CD4-positive, alpha-beta T cell treated with Interleukin-17A for 4 hours (primary cell): Measurements from ENCODE around the gene RAB3C.

Experiments
- DNase-seq: peaks from one replicate; pipeline ENCODE4 v3.0.0-alpha.2; 2020; ENCODE audit warnings: mixed read lengths

RAB3C gene

DNA sequence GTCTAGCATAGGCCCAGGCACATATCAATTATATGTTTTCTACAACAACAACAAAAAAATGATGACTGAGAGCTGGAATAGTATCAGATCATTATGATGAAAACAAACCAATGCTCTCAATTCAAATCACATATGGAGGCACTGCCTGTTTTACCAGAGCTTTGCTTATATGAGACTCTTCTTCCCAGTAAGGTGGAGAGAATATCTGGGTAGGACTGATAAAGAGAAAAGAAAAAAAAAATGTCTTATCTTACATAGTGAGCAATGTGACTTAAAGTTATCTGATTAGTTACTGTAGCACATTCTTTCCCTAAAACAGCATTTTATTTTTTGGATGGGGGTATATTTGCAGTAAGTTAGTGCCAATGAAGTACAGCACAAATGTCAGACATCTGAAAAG is 154.8 kb downstream of the RAB3C start:
- DNase-seq = no peak

DNA sequence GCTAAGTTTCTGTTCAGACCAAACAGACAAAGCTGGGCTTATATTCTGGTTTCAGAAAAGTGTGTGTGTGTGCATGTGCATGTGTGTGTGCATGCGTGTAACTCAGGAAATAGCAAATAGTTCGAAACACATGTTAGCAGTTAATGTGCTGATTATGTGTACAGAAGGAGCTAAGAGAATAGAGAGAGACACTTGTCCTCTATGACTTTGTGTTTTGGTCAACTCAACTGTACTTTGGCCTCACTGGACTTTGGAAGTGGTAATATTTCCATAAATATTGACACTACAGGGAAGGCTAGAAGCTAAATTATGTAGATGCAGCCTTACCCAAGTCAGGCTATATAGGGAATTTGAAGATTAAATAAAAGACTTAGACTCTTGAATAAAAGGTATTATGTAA is 155.5 kb downstream of the RAB3C start:
- no peak for DNase-seq

DNA sequence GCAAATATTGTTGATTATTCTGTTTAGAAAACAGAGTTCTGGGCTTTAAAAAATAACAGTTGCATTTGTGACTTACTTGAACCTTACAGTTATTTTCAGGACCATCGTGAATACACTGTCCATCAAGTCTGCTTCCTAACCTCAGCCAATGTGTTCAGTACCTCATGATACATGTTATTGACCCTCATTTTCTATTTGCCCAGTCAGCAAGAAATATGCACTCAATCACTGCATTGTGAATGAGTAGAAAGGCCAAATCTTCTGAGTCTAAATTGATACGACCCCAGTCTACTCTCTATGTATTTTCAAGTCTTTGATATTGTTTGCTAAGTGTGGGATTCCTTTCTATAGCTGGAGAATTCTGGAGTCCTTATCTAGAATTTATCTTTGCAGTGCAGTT is 156.2 kb downstream of the RAB3C start:
- DNase-seq = no peak

DNA sequence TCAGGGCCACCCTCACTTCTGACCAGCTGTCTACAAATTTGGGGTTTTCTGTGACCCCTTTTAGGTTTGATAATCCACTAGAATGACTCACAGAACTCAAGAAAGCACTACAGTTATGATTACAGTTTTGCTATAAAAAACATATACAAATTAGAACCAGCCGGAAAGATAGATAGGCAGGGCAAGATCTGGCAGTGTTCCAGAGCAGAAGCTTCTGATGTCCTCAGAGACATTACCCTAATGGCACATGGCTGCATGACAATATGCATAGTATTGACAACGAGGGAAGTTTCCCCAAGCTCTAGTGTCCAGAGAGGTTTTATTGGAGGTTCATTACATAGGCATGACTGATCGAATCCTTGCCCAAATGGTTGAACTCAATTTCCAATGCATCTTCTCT is 158.1 kb downstream of the RAB3C start:
- no peak for DNase-seq

DNA sequence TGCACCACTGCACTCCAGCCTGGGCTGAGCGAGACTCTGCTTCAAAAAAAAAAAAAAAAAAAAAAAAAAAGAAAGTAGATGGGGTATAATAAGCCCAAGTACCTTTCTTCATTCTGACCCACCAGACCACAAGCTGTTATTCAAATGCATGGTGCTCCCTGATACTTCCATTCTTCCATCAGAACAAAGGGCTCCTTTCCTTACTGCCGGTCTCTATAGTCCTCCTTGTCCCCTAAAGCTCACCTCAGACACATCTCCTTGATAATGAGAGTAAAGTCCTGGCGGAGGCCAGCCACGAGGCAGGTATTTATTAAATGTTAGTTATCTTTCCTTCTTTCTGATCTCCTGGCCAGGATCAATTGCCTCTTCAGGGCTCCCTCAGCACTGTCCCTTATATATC is 162.5 kb downstream of the RAB3C start:
- no peak for DNase-seq

DNA sequence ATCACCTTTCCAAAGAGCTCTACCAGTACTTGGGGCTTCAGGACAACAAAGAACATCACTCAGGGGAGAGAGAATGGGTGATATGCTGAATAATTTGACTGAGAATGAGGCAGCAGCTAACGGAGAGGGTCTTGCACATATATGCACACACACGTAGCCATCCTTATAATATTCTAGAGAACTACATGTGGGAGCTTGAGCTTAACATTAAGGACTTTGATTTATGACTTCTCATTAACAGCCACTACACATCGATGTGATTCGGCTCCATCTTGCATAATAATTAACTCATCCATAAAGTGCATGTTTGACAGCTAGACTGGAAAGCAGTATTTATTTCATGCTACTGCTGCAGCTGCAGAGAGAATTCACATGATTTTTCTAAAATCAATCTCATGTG is 163.4 kb downstream of the RAB3C start:
- no peak for DNase-seq

DNA sequence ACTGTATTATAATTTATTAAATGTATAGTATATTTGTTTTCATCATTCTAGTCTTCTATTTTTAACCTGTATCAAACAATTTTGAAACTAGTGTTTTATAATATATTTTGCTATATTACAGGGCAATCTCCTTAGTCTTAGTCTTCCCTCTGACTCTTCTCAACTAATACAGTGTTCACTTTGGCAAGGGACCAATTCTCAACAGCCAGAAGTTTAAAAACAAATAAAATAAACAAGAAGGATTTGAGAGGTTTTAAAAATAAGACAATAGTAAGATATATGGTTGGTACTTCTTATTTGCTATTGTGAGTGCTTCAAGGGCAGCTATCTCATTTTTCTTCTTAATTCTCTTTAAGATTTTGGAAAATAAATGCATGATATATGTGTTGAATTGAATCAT is 167.2 kb downstream of the RAB3C start:
- DNase-seq = no peak

DNA sequence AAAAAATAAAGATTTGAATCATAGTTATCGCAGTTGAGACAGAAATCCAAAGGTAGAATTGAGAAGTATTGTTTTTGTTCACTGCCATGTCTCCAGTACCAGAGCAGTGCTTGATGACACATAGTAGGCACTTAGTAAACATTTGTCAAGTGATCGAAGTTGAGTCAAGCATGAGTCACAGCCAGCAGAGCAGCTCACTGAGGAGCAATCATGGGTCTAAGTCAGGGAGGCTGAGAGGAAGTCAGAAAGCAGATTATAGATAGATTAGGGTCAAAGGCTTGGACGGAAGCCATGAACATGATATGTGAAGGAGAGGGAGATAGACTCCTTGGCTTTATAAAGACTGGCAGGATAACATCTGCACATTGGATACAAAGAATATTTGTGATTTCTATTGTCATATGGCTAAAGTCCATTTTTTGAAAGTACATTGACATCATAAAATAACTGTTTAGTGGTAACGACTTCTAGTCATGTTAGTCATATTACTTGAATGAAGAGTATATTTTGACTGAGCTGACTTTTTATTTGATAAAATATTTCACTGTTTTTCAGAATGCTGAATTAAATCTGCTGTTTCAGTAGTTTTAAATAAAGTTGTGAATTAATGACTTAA is 168.5 kb downstream of the RAB3C start:
- DNase-seq = no peak

DNA sequence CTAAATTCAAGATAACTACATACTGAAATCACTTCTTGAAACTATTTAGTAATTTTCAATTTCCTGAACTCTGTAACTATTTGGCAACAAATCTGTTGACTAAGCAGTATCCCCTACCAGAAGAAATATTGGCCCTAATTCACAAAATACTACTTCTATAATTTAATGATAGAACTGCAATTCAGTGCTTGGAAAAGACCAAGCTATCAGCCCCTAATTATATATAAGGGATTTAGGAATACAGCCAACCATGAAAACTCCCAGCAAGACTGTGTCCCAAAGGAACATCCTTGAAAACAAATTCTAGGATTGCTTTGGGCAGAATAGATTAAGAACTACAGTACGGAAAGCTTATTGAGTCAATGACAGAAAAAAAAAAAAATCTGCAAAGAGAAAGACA is 169.2 kb downstream of the RAB3C start:
- no peak for DNase-seq

DNA sequence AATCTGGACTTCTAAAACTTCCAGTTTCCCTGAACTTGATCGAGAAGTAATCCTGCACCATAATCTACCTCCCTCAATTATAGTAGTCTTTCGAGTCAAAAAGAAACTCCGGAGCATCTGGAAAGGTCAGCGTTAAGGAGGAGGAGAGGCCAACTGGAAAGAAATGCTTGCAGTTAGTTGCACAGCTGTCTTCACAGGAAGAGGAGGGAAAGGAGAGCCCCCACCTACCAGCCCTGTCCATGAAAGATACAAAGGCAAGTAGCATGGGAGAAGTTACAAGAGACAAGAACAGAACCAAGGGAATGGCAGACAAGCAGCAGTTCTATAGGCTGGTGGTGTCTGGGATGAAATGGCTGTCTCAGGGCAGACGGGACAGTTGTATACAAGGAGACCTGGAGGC is 170.6 kb downstream of the RAB3C start:
- no peak for DNase-seq

DNA sequence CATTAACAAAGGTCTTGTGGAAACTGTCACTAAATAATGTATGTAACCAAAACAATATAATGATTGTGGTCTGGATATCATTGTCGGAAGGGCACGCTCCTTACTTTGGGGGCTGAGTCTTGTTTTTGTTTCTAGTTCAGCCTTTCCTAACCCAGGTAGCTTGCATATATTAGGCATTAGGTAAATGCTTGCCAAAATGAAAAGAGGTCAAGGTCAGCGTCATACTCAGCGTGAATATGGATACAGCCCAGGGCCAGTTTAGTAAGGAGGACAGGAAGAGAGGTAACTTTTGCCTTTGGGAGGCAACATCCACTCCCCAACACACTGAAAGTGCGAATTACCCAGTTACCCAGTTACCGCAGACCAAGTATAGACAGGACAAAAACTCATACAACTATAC is 171.4 kb downstream of the RAB3C start:
- DNase-seq = no peak

DNA sequence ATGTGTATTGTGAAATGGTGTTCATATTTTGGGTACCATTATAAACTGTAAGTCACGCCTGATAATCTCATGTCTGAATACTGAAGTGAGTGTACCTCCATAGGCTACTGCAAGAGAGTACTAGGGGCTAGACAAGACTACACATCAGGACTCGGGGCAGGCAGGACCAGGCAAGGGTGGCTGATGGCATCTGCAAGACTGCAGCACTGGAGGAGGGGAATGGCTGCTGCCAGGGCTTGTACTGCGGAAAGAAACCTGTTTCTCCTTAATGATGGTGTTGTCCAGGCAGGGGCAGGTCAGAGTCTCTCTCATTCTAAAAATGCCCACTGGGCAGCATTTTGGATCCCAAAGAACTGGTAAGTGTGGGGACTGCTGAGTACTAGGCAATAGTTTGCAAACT is 172.5 kb downstream of the RAB3C start:
- DNase-seq = no peak

DNA sequence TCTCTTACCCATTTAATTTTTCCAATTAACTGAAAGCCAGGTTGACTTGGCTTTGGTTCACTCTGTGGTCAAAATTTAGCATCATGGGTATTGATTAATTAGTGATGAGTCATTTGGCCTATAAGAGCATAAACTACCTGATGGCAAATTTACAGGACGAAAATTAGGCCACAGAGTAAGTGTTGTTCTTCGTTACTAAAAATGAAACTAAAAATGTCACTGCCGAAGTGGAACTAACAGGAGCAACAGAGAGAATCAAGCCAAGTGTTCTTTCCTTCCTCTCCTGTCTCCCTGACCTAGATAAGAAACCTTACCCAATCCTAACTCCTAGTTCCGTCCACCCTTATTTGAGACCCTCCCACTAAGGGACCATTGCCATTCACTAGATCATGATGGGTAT is 176.9 kb downstream of the RAB3C start:
- no peak for DNase-seq

DNA sequence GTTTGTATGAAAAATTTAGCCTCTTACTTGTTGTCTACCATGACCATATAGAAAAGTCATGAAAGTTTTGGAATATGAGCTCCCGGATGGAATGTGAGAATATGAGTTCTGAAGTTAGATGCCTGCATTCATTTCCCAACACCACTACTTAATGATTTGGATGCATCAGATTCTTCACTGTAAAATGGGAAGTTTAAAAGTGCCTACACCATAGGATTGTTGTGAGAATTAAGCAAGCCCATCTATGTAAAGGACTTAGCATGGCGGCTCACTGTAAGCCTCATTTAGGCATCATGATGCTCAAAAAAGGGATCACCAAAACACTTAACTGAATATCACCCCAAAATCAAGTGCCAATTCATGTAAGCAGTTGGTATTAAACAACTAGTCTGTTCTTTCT is 177.3 kb downstream of the RAB3C start:
- no peak for DNase-seq

DNA sequence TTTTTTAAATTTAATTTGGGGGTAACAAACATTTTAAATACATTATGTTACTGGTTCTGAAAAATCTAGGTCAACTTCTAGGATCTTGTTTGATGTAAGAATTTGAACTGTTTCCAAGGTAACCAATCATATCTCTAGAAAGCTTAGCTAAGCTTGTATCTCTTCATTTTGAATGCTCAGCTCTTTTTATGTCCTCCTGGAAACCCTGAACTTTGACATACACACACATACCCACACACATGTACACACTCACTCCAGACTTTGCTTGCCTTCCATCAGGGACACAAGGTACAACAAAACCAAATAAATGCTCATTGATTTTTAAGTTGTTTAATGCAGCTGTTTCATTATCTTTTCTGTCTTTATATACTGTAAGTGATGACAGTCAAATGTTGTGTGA is 178.5 kb downstream of the RAB3C start:
- DNase-seq = no peak

DNA sequence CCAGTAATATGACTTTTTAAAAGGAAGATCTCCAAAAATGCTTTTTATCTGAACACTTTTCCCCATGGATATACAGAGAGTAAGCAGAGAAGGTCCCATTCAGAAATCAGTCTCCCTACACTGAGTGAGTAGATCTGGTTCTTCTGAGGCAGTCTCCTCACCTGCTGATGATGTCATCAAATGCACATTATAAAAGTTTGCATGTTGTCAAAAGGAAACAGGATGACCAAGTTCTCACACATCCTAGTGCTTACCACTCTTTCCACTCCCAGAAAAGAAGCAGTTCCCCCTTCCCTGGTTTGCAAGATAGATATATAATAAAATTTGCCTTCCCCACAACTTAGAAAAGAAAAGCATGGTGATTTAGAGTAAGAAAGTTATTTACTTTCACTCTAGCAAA is 180.5 kb downstream of the RAB3C start:
- DNase-seq = no peak

DNA sequence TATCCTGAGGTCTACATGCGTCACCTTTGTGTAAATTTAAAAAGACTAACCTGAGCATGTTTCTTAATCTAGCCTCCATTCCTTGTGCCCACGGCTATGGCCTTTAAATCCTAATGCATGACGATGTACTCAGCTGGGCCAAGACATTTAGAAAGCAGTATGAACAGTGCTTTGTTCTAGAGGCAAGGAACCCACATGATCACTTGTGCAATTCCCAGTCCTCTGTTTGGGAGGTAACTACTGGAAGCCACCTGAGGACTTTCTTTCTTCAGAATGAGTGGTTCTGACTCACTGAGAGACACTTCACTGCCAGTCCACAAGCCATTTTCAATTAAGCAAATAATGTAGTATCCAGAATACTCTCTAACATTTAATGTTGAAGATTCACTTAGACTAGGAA is 181.3 kb downstream of the RAB3C start:
- DNase-seq = no peak

DNA sequence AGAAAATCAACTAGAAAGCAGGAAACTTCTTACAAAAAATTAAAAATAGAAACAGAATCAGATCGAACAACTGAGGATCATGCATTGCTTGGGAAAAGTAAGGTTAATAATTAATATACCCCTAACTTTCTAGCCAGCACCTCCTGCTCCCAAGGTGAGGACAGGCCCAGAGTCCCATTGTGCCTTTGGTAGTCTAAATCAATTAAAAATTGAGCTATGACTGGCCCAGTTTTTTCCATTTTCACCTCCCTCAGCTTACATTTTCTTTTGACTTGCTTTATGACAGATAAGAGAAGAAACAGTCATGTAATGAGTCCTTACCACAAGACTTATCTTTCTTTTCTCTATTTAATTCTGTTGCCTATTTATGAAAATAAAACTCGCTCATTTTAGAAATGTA is 182.2 kb downstream of the RAB3C start:
- DNase-seq = no peak

DNA sequence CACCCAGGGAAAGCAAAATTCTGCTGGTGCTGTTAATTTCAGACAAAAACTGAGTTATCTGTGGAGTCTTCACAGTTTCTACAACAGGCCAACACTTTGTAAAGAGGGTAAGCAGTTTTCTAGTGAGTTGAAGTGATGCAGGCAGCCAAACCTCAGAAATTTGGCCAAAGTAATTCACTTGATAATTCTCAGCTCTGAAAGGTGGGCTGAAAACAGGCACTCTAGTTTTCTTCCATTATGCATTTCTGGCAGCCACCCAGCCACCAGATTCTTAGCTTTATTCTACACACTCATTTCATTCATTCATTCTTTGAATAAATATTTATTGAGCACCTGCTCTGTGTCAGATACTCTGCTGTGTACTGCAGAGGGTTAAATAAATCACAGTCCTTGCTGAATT is 184.2 kb downstream of the RAB3C start:
- DNase-seq = no peak

DNA sequence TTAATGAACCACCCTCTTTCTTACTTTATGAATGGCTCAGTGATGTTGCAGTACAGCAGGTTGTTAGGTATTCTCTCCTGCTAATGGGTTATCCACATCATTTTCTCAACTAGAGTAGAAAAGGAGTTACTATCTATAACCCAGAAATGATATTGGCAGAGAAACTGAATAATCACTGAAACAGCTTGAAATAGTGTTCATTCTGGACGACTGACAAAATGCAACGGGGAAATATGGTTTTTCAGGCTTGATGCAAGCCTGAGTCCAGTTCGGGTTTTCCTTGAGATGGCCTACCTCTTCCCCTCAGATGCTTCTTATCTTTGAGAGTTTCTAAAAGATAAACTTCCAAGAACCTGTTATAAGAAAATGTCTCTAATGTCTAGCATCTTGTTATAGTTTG is 187.3 kb downstream of the RAB3C start:
- DNase-seq = no peak

DNA sequence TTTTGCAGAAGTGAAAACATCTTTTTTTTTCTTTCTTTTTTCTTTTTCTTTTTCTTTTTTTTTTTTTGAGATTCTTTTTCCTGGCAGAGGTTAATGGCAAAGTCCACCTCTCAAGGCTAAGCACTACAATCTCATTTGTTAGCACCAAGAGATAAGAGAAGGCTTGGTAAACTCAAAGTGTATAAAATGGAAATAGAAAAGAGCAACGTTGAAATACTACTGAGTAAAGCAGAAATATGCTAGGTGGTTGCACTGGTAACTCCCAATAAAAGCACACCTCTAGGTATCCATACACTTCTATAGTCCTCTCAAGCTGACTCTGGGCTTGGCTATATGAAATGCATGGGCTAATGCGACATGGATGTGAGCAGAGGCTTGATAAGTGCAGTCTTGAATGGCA is 188.9 kb downstream of the RAB3C start:
- no peak for DNase-seq

DNA sequence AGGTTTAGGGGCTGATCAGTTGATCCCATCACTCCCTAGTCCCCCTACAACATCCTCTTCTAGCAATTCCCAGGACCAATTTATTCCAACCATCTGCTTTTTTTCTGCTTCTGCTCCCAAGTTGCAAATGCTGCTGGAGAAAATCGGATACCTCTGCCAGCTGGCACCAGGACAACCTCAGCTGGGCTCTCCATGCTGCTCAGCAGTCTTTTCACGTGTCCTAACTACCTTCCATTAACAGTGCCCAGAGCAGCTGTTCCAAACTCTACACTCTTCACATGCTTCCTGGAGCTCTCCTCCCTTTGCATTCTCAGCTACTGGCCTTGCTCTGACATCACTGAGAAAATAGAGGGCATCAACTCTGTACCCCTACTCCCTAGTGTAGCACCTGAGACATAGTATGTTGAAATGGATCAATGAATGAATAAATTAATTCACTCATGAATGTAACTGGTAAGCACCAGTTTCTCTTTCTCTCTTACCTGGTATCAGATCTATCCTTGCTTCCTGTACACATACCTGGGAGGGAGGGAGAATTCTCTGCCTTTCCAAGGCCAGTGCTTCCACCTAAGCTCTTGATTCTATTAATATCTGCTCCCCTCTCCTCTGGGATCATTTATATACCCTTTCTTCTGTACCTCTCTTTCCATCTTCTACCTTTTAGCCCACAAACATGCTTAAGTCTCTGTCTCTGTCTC is 191.0 kb downstream of the RAB3C start:
- no peak for DNase-seq

DNA sequence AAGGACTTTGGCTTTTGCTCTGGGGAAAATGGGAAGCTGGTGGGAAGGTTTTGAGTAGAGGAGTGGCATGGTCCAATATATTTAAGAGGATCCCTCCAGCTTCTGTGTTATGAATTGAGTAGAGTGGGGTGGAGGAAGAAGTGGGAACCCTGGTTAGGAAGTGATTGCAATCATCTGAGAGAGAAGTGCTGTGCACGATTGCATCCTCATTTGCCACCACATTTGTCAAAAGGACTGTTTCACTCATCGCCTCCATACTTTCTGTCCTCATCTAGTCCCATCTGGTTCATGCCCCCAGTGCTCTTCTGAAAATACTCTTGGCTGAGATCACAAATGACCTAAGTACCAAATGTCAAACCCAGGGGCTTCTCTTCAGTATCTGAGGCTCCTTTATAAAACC is 192.1 kb downstream of the RAB3C start:
- DNase-seq = no peak

DNA sequence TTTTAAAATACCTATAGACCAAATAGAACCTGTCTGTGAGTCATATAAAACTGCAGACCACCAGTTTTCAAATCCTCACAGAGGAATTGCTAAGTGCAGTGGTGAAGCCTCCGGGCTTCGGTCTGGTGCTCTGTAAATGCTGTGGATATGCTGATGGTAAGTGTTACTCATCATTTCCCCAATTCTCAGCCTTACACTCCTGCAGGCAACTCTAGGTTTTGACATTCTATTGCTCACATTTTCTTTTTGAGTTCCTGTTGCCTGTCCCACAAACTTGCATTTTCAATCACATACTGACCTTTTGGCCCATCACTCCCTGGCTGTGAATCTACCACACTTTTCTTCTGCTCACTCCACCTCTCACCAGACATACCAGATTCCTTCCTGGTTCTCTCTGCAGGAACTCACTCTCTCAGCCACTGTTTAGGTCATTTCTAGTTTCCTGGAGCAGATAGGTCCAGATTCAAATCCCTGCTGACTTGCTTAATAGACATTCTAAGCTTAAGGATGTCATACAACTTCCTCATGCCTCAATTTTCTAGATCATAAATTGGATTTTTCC is 192.9 kb downstream of the RAB3C start:
- DNase-seq = no peak

DNA sequence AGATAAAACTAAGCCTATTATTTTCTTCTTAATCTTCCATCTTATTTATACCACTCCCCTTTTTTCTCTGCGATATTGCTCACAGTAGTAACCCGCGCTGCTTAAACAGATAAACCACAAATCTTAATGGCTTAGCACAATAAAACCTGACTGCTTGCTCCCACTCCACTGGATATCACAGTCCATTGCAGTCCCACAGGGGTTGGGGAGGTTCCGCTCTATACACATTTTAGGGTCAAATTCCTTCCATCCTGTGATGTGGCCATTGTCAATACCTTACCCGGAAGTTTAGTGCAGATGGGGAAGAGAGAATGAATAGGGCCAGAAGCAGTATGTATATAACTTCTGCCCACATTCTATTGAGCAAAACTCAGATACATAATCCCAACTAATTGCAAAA is 193.7 kb downstream of the RAB3C start:
- DNase-seq = no peak
